Measurements from ENCODE around the gene WIPF3.
A peak's percentile ranks its signal among the peaks of the same experiment; 100 is the strongest.

WIPF3 gene

GRCh38 chr7:29815181-29816105 lies 9.1 kb downstream of the WIPF3 start:
- no peak for DNase-seq (ENCODE audit: low spot score)
- no peak for TF ChIP-seq CTCF (IDR thresholded peaks at IDR 0.05; ENCODE audit: borderline replicate concordance, control extremely low read depth, extremely low read depth, insufficient read depth, missing control alignments)
- in situ Hi-C loops (cut with MboI; ENCODE audit: low sequenced_read_pairs, unreplicated experiment), result no loop called here

- in situ Hi-C loops (cut with MboI; ENCODE audit: low sequenced_read_pairs, unreplicated experiment), result no loop called here
- DNase-seq (ENCODE audit: low spot score), result no peak
- no peak for TF ChIP-seq CTCF (IDR thresholded peaks at IDR 0.05; ENCODE audit: borderline replicate concordance, control extremely low read depth, extremely low read depth, insufficient read depth, missing control alignments)
These were observed 12.0 kb downstream of the WIPF3 start for GRCh38 chr7:29818308-29818707.

- TF ChIP-seq CTCF (IDR thresholded peaks at IDR 0.05; ENCODE audit: borderline replicate concordance, control extremely low read depth, extremely low read depth, insufficient read depth, missing control alignments), result no peak
- in situ Hi-C loops (cut with MboI; ENCODE audit: low sequenced_read_pairs, unreplicated experiment), result no loop called here
- peak; percentile 19 for DNase-seq (ENCODE audit: low spot score)
These were observed 19.6 kb downstream of the WIPF3 start for GRCh38 chr7:29825775-29826529.

- TF ChIP-seq CTCF (IDR thresholded peaks at IDR 0.05; ENCODE audit: borderline replicate concordance, control extremely low read depth, extremely low read depth, insufficient read depth, missing control alignments), result no peak
- in situ Hi-C loops (cut with MboI; ENCODE audit: low sequenced_read_pairs, unreplicated experiment), result no loop called here
- DNase-seq (ENCODE audit: low spot score), result no peak
These were observed 20.2 kb downstream of the WIPF3 start for GRCh38 chr7:29826530-29826822.

GRCh38 chr7:29826904-29827303 lies 20.6 kb downstream of the WIPF3 start:
- DNase-seq (ENCODE audit: low spot score), result no peak
- in situ Hi-C loops (cut with MboI; ENCODE audit: low sequenced_read_pairs, unreplicated experiment), result no loop called here
- TF ChIP-seq CTCF (IDR thresholded peaks at IDR 0.05; ENCODE audit: borderline replicate concordance, control extremely low read depth, extremely low read depth, insufficient read depth, missing control alignments), result no peak

GRCh38 chr7:29831705-29832104 lies 25.4 kb downstream of the WIPF3 start:
- in situ Hi-C loops (cut with MboI; ENCODE audit: low sequenced_read_pairs, unreplicated experiment), result no loop called here
- no peak for TF ChIP-seq CTCF (IDR thresholded peaks at IDR 0.05; ENCODE audit: borderline replicate concordance, control extremely low read depth, extremely low read depth, insufficient read depth, missing control alignments)
- DNase-seq (ENCODE audit: low spot score), result no peak
